NCI-H2196 (cell line): ENCODE results near the gene SLAMF7.
"Not testable (repeated sequence)": the region's sequence is repeated elsewhere in the genome, so short reads cannot be mapped to it uniquely, and the experiment has no call there.

Experiments
- DNase-seq: peaks from one replicate; lab custom pipeline; 2025; ENCODE audit not compliant: unreplicated experiment; lab: John Stamatoyannopoulos, UW

Gene SLAMF7

DNA sequence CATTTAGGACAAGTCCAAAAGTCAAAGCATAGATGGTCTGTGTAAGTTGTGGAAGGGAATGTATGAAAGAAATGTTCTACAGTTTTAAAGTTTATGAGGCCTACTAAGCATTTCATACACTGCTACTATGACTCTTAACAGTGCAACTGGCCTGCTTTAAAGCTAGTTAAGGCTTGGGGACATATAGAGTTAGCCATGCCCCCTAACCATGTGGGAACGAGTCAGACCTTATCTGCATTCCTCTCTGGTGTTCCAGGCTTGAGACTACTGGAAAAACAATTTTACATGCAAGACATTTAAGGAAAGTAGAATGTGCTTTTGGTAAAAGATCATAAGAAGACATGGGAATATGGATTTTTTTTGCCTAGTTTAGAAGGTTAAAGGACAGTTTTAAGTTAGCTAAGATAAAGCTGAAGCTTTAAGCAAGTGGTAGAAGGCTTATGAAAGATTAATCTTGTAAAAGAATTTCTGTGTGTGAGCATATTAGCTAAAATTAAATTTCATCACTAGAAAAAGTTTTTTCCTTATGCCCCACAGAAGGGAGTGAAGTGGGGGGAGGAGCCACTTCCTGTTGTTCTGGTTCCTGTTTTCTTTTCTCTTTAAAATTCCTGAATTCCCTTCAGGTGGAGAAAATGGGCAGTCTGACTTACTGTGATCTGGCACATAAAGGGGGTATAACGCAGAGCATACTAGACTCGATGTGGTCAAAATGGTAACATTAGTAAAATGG is 18.5 kb upstream of the SLAMF7 start:
- no peak for DNase-seq

GRCh38 chr1:160721473-160721872 is 17.6 kb upstream of the SLAMF7 start:
- DNase-seq, result no peak

DNA sequence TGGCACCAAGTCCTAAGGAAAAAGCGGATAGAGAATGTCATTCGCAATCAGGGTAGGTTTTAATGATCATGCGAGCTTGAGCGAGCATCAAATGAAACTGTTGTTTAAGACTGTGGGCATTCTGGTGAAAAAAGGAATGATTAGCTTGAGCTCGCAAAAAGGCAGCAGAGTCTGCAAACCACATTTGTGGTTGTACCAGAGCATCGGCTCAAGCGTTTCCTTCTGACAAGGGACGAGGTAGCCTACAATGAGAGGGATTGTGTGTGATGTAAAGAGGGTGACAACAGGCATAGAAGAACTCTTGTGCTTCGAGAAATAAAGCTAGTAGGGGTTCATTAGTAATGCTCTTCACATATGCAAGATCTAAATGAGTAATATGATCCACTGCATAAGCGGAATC is 16.3 kb upstream of the SLAMF7 start:
- no peak for DNase-seq

DNA sequence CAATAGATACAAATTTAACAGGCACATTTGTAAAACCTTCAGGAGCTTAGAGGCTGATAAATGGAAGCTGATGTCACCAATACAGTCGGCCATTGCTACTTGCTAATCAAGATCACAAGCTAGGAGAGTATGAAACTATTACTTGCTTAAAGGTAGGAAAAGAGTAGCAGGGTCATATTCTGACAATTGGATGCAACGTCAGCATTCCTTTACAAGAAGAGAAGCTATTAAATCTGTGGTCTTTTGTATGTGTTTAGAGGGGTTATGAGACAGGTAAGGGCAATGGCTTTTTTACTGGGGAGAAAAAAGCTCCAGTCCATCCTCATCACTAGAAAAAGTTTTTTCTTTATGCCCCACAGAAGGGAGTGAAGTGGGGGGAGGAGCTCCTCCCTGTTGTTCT is 15.7 kb upstream of the SLAMF7 start:
- DNase-seq, result no peak

- DNase-seq, result no peak
These were observed 14.4 kb upstream of the SLAMF7 start for GRCh38 chr1:160724465-160725242.

- DNase-seq, result no peak
These were observed 12.9 kb upstream of the SLAMF7 start for GRCh38 chr1:160726114-160726497.

DNA sequence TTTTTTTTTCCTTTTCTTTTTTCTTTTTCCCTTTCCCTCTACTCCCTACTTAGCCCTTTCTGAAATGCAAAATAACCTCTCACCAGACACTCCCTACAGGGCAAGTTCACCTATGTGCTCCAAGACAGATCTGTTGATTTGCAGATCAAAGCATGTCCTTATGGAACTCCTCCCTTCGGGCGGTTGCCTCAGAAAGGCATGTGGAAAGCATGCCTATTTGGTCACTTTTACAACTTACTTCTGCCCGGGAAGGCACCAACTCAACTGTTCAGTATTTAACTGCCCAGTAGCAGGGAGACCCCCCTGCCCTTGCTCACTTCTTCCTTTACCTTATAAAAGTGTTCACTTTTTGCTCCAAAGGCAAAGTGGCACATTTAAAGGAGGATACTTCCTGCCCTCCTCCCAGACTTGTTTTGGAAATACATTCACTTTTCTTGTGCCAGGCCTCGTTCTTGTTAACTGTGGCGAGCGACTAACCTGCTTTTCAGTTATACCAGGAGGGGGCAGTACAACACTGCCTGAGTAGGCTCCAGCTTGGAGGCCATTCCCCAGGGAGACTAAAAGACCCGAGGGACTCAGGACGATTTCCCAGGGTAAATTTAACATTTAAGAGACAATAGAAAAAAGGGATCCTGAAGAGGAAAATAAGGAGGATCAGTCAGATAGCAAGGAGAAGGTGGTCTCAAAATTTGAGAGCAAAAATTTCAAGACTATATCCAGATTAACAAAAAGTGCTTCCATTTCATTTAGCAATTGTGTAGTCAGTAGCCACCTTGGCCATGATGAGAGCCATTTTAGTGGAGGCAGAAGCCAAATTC is 12.3 kb upstream of the SLAMF7 start:
- peak; percentile 36 for DNase-seq

GRCh38 chr1:160727316-160727640 is 11.8 kb upstream of the SLAMF7 start:
- DNase-seq, result no peak

GRCh38 chr1:160731564-160731963 is 7.5 kb upstream of the SLAMF7 start:
- not testable (repeated sequence) for DNase-seq

- no peak for DNase-seq
These were observed 7.1 kb upstream of the SLAMF7 start for GRCh38 chr1:160731990-160732389.

DNA sequence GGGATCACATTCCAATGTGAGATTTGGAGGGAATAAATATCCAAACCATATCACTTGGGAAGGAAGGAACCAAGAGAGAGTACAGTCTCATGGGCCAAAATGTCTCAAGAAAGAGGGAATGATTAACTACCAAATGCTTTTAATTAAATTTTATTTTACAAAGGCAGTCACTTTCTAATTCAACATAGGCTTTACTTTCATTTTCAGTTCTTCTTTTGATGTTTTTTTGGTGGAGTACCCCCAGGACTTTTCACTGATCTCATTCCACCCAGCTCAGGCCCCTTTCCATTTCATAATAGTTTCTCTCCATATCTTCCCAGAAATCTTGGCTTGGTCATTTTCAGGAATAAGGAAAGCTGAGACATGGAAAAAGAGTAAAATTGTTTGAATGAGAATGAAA is 5.1 kb upstream of the SLAMF7 start:
- no peak for DNase-seq

DNA sequence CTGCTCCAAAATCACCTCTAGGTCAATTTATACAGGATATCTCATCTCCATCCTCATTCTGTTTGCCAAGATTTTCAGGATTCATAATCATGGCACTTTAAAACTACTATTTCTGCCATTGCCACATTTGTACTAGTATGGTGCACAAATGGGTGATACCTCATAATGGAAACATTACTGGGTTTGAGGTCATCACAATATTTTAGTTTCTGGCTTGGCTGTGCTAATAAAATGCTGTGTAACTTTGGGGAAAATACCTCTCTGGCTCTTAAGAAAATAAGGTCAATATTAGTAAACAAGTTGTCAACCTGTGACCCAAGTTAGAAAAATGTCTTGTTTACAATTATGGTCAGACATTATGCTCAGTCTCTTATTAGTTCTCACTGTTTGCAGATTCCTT is 4.7 kb upstream of the SLAMF7 start:
- DNase-seq, result no peak

GRCh38 chr1:160738271-160738670 is 776 bp upstream of the SLAMF7 start:
- DNase-seq, result no peak

- no peak for DNase-seq
These were observed 1.2 kb downstream of the SLAMF7 start for GRCh38 chr1:160740133-160740688.

DNA sequence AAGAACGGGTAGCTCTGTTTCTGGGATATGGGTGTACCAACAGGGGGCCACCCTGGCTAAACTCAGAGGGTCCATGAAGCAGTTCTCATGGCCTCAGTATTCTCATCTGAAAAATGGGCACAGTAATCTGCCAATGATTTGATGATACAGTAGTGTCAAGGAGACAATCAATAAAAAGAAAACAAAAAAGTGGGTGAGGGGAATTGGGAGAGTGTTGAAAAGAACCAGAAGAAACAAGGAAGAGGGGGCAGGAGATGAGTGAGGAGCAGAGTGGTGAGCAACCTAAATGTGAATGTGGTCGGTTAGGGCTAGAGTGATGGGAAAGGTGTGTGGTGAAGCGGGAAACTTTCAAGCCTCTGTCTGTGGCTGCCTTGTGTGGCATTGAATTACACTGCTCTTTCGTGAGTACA is 2.0 kb downstream of the SLAMF7 start:
- DNase-seq, result no peak

DNA sequence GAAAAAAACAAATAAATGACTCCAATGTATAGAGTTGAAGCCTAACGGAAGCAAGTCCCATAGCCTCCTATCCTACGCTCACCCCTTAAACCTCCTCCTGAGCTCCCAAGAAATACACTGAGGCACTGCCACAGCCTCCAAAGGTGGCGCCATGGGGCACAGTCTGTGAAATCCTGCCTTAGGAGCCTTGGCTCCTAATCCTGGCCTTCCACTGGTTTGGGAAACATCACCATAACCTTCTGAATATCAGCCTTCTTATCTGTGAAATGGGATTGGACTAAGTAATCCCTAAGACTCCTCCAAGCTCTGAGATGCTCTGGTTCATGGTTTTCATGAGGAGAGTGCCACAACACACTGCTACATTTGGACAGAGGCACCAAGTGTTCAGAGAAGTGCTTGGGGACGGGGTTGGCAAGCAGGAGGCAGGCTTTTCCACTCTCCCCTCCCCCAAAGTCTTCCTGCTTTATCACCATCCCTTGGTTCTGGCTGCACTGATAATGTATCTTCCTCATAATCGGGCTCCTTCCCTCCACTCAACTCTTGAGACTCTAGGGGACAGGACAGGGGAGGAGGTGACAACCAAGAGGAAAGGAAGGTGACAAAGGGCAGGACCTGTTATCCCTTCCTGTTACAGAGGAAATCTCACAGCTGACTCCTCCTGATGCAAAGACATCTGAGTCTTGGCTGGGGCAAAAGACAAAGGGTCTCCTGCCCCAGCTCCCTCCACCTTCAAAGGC is 2.7 kb downstream of the SLAMF7 start:
- no peak for DNase-seq

GRCh38 chr1:160742428-160743127 is 3.5 kb downstream of the SLAMF7 start:
- DNase-seq, result no peak

GRCh38 chr1:160743266-160743665 is 4.2 kb downstream of the SLAMF7 start:
- no peak for DNase-seq

GRCh38 chr1:160744199-160744851 is 5.3 kb downstream of the SLAMF7 start:
- DNase-seq, result no peak
